HepG2 (cell line): ENCODE results near the gene FUBP3.

Experiments used
- BCL6 ChIP-seq: IDR thresholded peaks from 2 replicates; pipeline ENCODE4 v1.6.1; 2016; ENCODE audit warnings: missing genetic modification reagents, missing compliant biosample characterization
- CEBPG ChIP-seq: IDR thresholded peaks from 2 replicates; pipeline ENCODE4 v1.6.1; 2016
- CHD4 ChIP-seq: fragments of 200-600 bp; sonication (generic); IDR thresholded peaks from 2 replicates; pipeline ENCODE4 v1.7.0; 2017; ENCODE audit warnings: mild to moderate bottlenecking, low read length, borderline replicate concordance
- CTCF ChIP-seq: sonication (generic); formaldehyde crosslinking; IDR thresholded peaks from 2 replicates; pipeline ENCODE4 v1.5.0; 2020; ENCODE audit warnings: mild to moderate bottlenecking, missing genetic modification reagents, moderate library complexity
- MATR3 ChIP-seq: sonication (generic); formaldehyde crosslinking; IDR thresholded peaks from 2 replicates; pipeline ENCODE4 v1.4.0; 2020; ENCODE audit warnings: missing genetic modification reagents
- POLR2AphosphoS5 ChIP-seq: IDR thresholded peaks from 2 replicates; pipeline ENCODE4 v1.6.1; 2012; ENCODE audit warnings: low read depth, low read length
- RELA ChIP-seq: sonication (generic); formaldehyde crosslinking; IDR thresholded peaks from 2 replicates; pipeline ENCODE4 v1.4.0; 2020; ENCODE audit warnings: missing genetic modification reagents
- SMARCC2 ChIP-seq: fragments of 450-650 bp; IDR thresholded peaks from 2 replicates; pipeline ENCODE4 v1.6.1; 2017; ENCODE audit warnings: antibody characterized with exemption, mild to moderate bottlenecking
- U2AF1 ChIP-seq: fragments of 200-400 bp; formaldehyde crosslinking; optimal IDR thresholded peaks from 2 replicates; pipeline ENCODE3; 2017; ENCODE audit warnings: mild to moderate bottlenecking, low read depth, low read length
- ZBTB43 ChIP-seq: sonication (generic); formaldehyde crosslinking; conservative IDR thresholded peaks from 2 replicates; pipeline ENCODE4 v1.4.0; 2020; ENCODE audit warnings: missing genetic modification reagents
- ZBTB8A ChIP-seq: sonication (generic); formaldehyde crosslinking; IDR thresholded peaks from 2 replicates; pipeline ENCODE4 v1.4.0; 2020; ENCODE audit warnings: mild to moderate bottlenecking, low read depth, missing genetic modification reagents, borderline replicate concordance
- ZNF124 ChIP-seq: sonication (generic); formaldehyde crosslinking; IDR thresholded peaks from 2 replicates; pipeline ENCODE4 v1.4.0; 2020; ENCODE audit warnings: missing genetic modification reagents

GRCh38 chr9:130630071-130630450, 50.7 kb downstream of the FUBP3 start:
- TF ChIP-seq BCL6 (CRISPR knock-in tag) (no peak), ZNF124 (CRISPR knock-in tag) (no peak), MATR3 (CRISPR knock-in tag) (no peak), CTCF (CRISPR knock-in tag) (no peak), SMARCC2 (no peak), U2AF1 (no peak), POLR2AphosphoS5 (no peak), ZBTB8A (no peak), RELA (CRISPR knock-in tag) (no peak), ZBTB43 (CRISPR knock-in tag) (no peak), CEBPG (CRISPR knock-in tag) (no peak), CHD4 (no peak)
